Neuronal stem cell (in vitro differentiated cells): Measurements from ENCODE around the gene LYRM7.

Experiments
- DNase-seq: peaks from one replicate; pipeline ENCODE4 v3.0.0-alpha.2; 2013; ENCODE audit warnings: low spot score
- H2AFZ ChIP-seq: one replicate; pipeline ENCODE4 v1.6.1; 2013; ENCODE audit warnings: mild to moderate bottlenecking, low read length, inconsistent platforms
- H2AK5ac ChIP-seq: 2 replicates; pipeline ENCODE4 v1.6.1; 2013; ENCODE audit warnings: low read depth, mild to moderate bottlenecking, inconsistent platforms, low read length, moderate library complexity, mixed read lengths
- H2BK120ac ChIP-seq: 2 replicates; pipeline ENCODE4 v1.6.1; 2013; ENCODE audit warnings: low read depth, mild to moderate bottlenecking, inconsistent platforms, low read length, moderate library complexity, mixed read lengths
- H2BK12ac ChIP-seq: one replicate; pipeline ENCODE4 v1.6.1; 2013; ENCODE audit warnings: low read length, inconsistent platforms
- H2BK15ac ChIP-seq: 2 replicates; pipeline ENCODE4 v1.6.1; 2013; ENCODE audit warnings: mild to moderate bottlenecking, low read length, inconsistent platforms, mixed read lengths
- H2BK5ac ChIP-seq: one replicate; pipeline ENCODE4 v1.6.1; 2013; ENCODE audit warnings: inconsistent platforms, mild to moderate bottlenecking, low read length, moderate library complexity
- H3K14ac ChIP-seq: one replicate; pipeline ENCODE4 v1.6.1; 2013; ENCODE audit warnings: low read length, inconsistent platforms
- H3K18ac ChIP-seq: 2 replicates; pipeline ENCODE4 v1.6.1; 2013; ENCODE audit warnings: low read length, inconsistent platforms
- H3K23ac ChIP-seq: 2 replicates; pipeline ENCODE4 v1.6.1; 2013; ENCODE audit warnings: low read depth, mild to moderate bottlenecking, mixed read lengths, low read length, inconsistent platforms; ENCODE audit not compliant: poor library complexity
- H3K27ac ChIP-seq: replicated peaks from 3 replicates; pipeline ENCODE4 v1.5.1; 2013; ENCODE audit warnings: low read length, inconsistent platforms
- H3K27me3 ChIP-seq, 3 experiments: 2 replicates each; pipeline ENCODE4 v1.6.1; 2013; ENCODE audit warnings: low read length in 3 of 3, mild to moderate bottlenecking in 2 of 3, inconsistent platforms in 1 of 3, low read depth in 1 of 3, mixed read lengths in 1 of 3, moderate library complexity in 1 of 3; ENCODE audit not compliant: control insufficient read depth in 3 of 3, insufficient read depth in 3 of 3
- H3K36me3 ChIP-seq, 2 donors: replicated peaks in 1 of 2; 2 replicates each; pipeline ENCODE4 v1.6.1; 2013; ENCODE audit warnings: low read length in 2 of 2; ENCODE audit not compliant: control insufficient read depth in 2 of 2, insufficient read depth in 2 of 2
- H3K4ac ChIP-seq: 2 replicates; pipeline ENCODE4 v1.6.1; 2013; ENCODE audit warnings: inconsistent platforms, mild to moderate bottlenecking, low read length, moderate library complexity
- H3K4me1 ChIP-seq, 2 donors: 1 replicate in 1 of 2; 2 replicates in 1 of 2; pipeline ENCODE4 v1.6.1; 2013; ENCODE audit warnings: low read length in 2 of 2, low read depth in 1 of 2; ENCODE audit not compliant: control insufficient read depth in 2 of 2, insufficient read depth in 1 of 2
- H3K4me2 ChIP-seq: one replicate; pipeline ENCODE4 v1.6.1; 2013; ENCODE audit warnings: mild to moderate bottlenecking, low read length, inconsistent platforms; ENCODE audit not compliant: insufficient read depth, poor library complexity, severe bottlenecking
- H3K4me3 ChIP-seq, 2 donors: 2 replicates each; pipeline ENCODE4 v1.5.1; 2013; ENCODE audit warnings: low read length in 2 of 2, mild to moderate bottlenecking in 2 of 2, inconsistent platforms in 1 of 2, moderate library complexity in 1 of 2
- H3K79me1 ChIP-seq: one replicate; pipeline ENCODE4 v1.6.1; 2013; ENCODE audit warnings: low read depth, mild to moderate bottlenecking, inconsistent platforms, low read length, moderate library complexity
- H3K9ac ChIP-seq: one replicate; pipeline ENCODE4 v1.6.1; 2013; ENCODE audit warnings: mild to moderate bottlenecking, low read depth, low read length, inconsistent platforms; ENCODE audit not compliant: poor library complexity
- H3K9me3 ChIP-seq, 2 donors: replicated peaks in 1 of 2; 2 replicates each; pipeline versions ENCODE3 to v1.6.1; 2013; ENCODE audit warnings: low read length in 2 of 2, mild to moderate bottlenecking in 2 of 2, inconsistent platforms in 1 of 2, low read depth in 1 of 2, mixed read lengths in 1 of 2, moderate library complexity in 1 of 2; ENCODE audit not compliant: control insufficient read depth in 2 of 2, insufficient read depth in 1 of 2
- H4K8ac ChIP-seq: one replicate; pipeline ENCODE4 v1.6.1; 2013; ENCODE audit warnings: low read depth, mild to moderate bottlenecking, inconsistent platforms, low read length, moderate library complexity
- H4K91ac ChIP-seq: one replicate; pipeline ENCODE4 v1.6.1; 2013; ENCODE audit warnings: low read length, low read depth, mild to moderate bottlenecking, inconsistent platforms; ENCODE audit not compliant: poor library complexity
- WGBS, 2 donors: extraction: QIAGEN DNeasy Blood & Tissue Kit; methylation state at CpG; one replicate each; pipeline ENCODE4 v1.1.7; 2013; ENCODE audit warnings: missing lambda C conversion rate in 2 of 2, mixed read lengths in 1 of 2; ENCODE audit not compliant: insufficient read length in 2 of 2, insufficient replicate concordance in 1 of 2; ENCODE audit errors: extremely low coverage in 2 of 2; 5-methylcytosine and 5-hydroxymethylcytosine counted together

The LYRM7 gene

GRCh38 chr5:131225282-131225974, 54.7 kb downstream of the LYRM7 start:
- Histone ChIP-seq H2AFZ (no peak overlapping the region), H3K79me1 (no peaks in the 10 kb centered on the region), H4K91ac (no peak overlapping the region), H3K4me3 (no peak overlapping the region), H3K9me3 (no peaks in the 10 kb centered on the region), H3K9ac (no peak overlapping the region), H4K8ac (no peak overlapping the region), H3K14ac (no peak overlapping the region), H3K36me3 (no peaks in the 10 kb centered on the region), H3K27me3 (no peaks in the 10 kb centered on the region), H2BK12ac (no peak overlapping the region), H2BK120ac (no peak overlapping the region), H3K4me2 (no peak overlapping the region), H2BK5ac (no peak overlapping the region), H3K4ac (no peak overlapping the region), H3K23ac (no peak overlapping the region), H3K18ac (no peak overlapping the region), H2BK15ac (no peak overlapping the region), H3K27ac (no peak overlapping the region), H2AK5ac (no peak overlapping the region), H3K4me1 (no peaks in the 10 kb centered on the region)
- no CpG with 5 or more reads among the region's 4 CpGs for WGBS, 2 donors
- DNase-seq = no peak

GRCh38 chr5:131226899-131227298, 56.2 kb downstream of the LYRM7 start:
- Histone ChIP-seq H3K9me3 (no peaks in the 10 kb centered on the region), H2BK15ac (no peak overlapping the region), H3K14ac (no peak overlapping the region), H3K4me3 (no peak overlapping the region), H3K4me2 (no peak overlapping the region), H3K36me3 (no peaks in the 10 kb centered on the region), H2AFZ (no peak overlapping the region), H2BK12ac (no peak overlapping the region), H2BK120ac (no peak overlapping the region), H3K79me1 (no peaks in the 10 kb centered on the region), H3K27me3 (no peaks in the 10 kb centered on the region), H3K4me1 (no peaks in the 10 kb centered on the region), H2BK5ac (no peak overlapping the region), H4K91ac (no peak overlapping the region), H4K8ac (no peak overlapping the region), H2AK5ac (no peak overlapping the region), H3K23ac (no peak overlapping the region), H3K9ac (no peak overlapping the region), H3K4ac (no peak overlapping the region), H3K18ac (no peak overlapping the region), H3K27ac (no peak overlapping the region)
- no CpG with 5 or more reads among the region's 2 CpGs for WGBS, 2 donors
- no peak for DNase-seq

- Histone ChIP-seq H3K27ac (no peak overlapping the region), H3K36me3 (no peaks in the 10 kb centered on the region), H3K9me3 (no peaks in the 10 kb centered on the region), H4K91ac (no peak overlapping the region), H4K8ac (no peak overlapping the region), H2BK15ac (no peak overlapping the region), H3K27me3 (no peaks in the 10 kb centered on the region), H3K23ac (no peak overlapping the region), H3K4me2 (no peak overlapping the region), H2BK120ac (no peak overlapping the region), H3K9ac (no peak overlapping the region), H2AK5ac (no peak overlapping the region), H2BK12ac (no peak overlapping the region), H3K18ac (no peak overlapping the region), H3K4me3 (no peak overlapping the region), H3K14ac (no peak overlapping the region), H3K4me1 (no peaks in the 10 kb centered on the region), H3K79me1 (no peaks in the 10 kb centered on the region), H2BK5ac (no peak overlapping the region), H2AFZ (no peak overlapping the region), H3K4ac (no peak overlapping the region)
- WGBS, 2 donors = no CpG with 5 or more reads among the region's 1 CpG
- DNase-seq = no peak
Measured at GRCh38 chr5:131228646-131229045, 57.9 kb downstream of the LYRM7 start.

GRCh38 chr5:131229623-131230022, 58.9 kb downstream of the LYRM7 start:
- Histone ChIP-seq H3K4me3 (no peak overlapping the region), H3K14ac (no peak overlapping the region), H4K91ac (no peak overlapping the region), H3K23ac (no peak overlapping the region), H3K27ac (no peak overlapping the region), H3K27me3 (no peaks in the 10 kb centered on the region), H2BK12ac (no peak overlapping the region), H3K18ac (no peak overlapping the region), H3K36me3 (no peaks in the 10 kb centered on the region), H3K4me1 (no peaks in the 10 kb centered on the region), H4K8ac (no peak overlapping the region), H3K79me1 (no peaks in the 10 kb centered on the region), H3K4ac (no peak overlapping the region), H2AFZ (no peak overlapping the region), H3K4me2 (no peak overlapping the region), H2AK5ac (no peak overlapping the region), H3K9ac (no peak overlapping the region), H2BK5ac (no peak overlapping the region), H2BK120ac (no peak overlapping the region), H3K9me3 (no peaks in the 10 kb centered on the region), H2BK15ac (no peak overlapping the region)
- no peak for DNase-seq
- WGBS, 2 donors = no CpG with 5 or more reads among the region's 4 CpGs
